ENCODE data around the gene EFNA4.

EFNA4 gene

DNA sequence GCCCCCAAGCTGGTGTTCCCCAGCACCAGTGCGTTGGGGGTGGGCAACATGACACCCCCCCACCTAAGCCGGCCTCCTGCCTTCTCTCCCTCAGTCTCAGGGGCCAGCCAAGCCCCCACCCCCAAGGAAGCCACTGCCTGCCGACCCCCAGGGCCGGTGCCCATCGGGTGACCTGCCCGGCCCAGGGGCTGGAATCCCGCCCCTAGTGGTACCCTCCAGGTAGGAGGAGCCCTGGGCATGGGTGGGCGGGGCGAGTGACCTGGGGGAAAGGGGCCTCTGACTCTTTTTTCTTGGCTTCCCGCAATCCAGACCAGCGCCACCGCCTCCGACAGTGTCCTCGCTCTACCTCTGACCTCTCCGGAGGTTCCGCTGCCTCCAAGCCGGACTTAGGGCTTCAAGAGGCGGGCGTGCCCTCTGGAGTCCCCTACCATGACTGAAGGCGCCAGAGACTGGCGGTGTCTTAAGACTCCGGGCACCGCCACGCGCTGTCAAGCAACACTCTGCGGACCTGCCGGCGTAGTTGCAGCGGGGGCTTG is 1.3 kb upstream of the EFNA4 start:
- TF ChIP-seq, protein P1, sequence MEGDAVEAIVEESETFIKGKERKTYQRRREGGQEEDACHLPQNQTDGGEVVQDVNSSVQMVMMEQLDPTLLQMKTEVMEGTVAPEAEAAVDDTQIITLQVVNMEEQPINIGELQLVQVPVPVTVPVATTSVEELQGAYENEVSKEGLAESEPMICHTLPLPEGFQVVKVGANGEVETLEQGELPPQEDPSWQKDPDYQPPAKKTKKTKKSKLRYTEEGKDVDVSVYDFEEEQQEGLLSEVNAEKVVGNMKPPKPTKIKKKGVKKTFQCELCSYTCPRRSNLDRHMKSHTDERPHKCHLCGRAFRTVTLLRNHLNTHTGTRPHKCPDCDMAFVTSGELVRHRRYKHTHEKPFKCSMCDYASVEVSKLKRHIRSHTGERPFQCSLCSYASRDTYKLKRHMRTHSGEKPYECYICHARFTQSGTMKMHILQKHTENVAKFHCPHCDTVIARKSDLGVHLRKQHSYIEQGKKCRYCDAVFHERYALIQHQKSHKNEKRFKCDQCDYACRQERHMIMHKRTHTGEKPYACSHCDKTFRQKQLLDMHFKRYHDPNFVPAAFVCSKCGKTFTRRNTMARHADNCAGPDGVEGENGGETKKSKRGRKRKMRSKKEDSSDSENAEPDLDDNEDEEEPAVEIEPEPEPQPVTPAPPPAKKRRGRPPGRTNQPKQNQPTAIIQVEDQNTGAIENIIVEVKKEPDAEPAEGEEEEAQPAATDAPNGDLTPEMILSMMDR (IDR thresholded peaks at IDR 0.05; ENCODE audit: insufficient read depth, low read length, missing control alignments) = no peak
- POLR2A ChIA-PET = no interaction called here

DNA sequence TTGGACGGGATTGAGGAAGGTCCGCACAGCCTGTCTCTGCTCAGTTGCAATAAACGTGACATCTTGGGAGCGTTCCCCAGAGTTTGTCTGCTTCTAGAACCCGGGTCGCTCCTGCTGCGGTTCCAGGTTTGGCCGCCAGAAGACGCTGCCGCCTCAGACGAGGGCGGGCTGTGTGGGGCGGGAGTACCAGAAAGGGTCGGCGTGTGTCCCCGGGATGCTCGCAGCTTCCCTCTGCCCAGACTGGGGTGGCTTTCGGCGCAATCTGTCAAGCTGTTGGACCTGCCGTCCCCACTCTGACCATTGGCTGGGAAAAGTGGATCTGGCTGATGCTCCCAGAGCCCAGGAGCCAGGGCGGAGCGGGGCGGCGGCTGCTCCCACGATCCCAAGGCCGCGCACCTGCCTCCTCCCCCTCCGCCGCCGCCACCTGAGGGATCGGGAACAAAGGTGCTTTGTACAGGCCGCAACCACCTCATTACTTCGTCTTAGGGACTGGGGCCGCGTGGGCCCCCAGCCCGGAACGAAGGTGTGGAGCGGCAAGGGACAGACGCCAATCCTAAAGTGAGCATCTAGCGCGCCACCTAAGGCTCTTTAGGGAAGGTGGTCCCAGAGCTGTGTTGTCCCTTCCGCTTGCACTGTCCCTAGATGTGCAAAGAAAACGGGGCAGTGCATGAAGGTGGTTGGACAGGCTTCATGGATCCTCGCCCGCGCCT is 683 bp upstream of the EFNA4 start:
- TF ChIP-seq, protein P1 (IDR thresholded peaks at IDR 0.05; ENCODE audit: insufficient read depth, low read length, missing control alignments) = peak; percentile 83
- no peak for DNase-seq (ENCODE audit: low read depth, low spot score)
- CTCF ChIA-PET = interaction anchor here (1.3 to 17.3 kb wide), 7 partner anchors 12 to 110 kb away, joined by 3 to 433 read pairs (median 14); partner anchors contain the start of genes ADAM15, EFNA3 and KRTCAP2
- H3K4me3 ChIP-seq (ENCODE audit: low read depth, low read length) = peak overlapping the region; percentile 96
- POLR2A ChIA-PET = no interaction called here

More for the DNA sequence above, 1.3 kb upstream of the EFNA4 start:
- no peak for DNase-seq (ENCODE audit: low read depth, low spot score)
- CTCF ChIA-PET = interaction anchor here (0.6 to 17.3 kb wide), 26 partner anchors 12 to 583 kb away, joined by 3 to 433 read pairs (median 4); partner anchors contain the start of genes ADAM15, DCST1, DCST2 and EFNA3
- H3K4me3 ChIP-seq (ENCODE audit: low read depth, low read length) = no peak overlapping the region

DNA sequence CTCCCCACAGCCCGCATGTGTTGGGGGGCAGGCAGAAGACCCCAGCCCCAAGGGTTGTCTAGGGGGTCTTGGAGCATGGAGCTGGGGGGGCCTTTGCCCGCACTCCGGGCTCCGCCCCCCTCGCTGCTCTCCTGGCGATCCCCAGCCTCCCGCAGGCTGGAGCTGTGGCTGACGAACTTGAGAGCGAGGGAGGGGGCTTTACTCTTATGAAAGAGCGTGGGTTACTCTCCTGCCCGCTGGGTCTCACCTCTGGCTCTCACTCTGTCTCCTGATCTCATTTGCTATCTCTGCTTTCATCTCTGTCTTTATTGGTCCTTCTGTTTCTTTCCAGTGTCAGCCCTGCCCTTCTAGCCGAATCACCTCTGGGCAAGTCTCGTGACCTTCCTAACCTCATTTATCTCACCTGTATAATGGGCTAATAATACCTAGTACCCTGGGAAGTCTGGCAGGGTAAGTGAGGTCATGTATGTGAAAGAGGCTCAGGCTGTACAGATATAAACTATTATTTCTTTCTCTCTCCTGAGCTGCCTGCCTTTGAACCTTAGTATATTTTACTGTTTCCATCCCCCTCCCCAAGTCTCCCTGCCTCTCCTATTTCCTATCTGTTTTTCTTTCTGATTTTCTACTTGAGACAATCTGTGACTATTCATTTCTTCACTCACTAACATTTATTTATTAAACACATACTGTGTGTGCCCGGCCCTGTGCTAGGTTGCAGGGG is 731 bp downstream of the EFNA4 start:
- ChIA-PET CTCF (interaction anchor here (0.9 to 17.3 kb wide), 9 partner anchors 10 to 109 kb away, joined by 3 to 433 read pairs (median 7); partner anchors contain the start of genes ADAM15, EFNA3 and KRTCAP2), POLR2A (no interaction called here)
- H3K4me3 ChIP-seq (ENCODE audit: low read depth, low read length) = peak overlapping the region; percentile 96
- TF ChIP-seq, protein P1 (IDR thresholded peaks at IDR 0.05; ENCODE audit: insufficient read depth, low read length, missing control alignments) = no peak
- DNase-seq (ENCODE audit: low read depth, low spot score) = no peak

DNA sequence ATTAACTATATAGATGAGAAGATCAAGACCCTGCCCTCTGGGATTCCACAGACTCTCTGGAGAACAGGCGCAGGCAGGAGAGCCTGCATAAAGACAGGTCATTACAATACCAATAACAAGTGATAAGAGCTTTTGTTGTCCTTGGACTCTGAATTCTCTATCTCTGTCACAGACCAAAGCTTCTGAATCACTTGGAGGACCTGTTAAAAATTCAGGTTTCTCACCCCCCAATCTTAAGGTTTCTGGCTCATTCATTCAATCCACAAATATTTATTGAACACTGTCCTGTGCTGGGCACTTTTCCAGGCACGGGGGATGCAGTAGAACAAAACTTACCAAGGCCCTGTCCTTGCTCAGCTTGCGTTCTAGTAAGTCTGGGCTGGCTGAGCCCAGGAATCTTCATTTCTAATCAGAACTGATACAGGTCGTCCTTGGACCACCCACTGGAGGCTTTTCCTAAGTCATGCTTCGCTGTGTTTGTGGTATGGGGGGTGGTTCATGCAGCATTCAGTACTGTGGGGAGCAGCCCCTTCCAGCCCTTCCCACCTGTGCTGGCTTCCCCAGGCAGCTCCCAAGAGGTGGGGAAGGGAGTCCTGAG is 1.4 kb downstream of the EFNA4 start:
- CTCF ChIA-PET = interaction anchor here (0.9 to 17.3 kb wide), 8 partner anchors 20 to 108 kb away, joined by 3 to 433 read pairs (median 6); partner anchors contain the start of genes ADAM15 and KRTCAP2

DNA sequence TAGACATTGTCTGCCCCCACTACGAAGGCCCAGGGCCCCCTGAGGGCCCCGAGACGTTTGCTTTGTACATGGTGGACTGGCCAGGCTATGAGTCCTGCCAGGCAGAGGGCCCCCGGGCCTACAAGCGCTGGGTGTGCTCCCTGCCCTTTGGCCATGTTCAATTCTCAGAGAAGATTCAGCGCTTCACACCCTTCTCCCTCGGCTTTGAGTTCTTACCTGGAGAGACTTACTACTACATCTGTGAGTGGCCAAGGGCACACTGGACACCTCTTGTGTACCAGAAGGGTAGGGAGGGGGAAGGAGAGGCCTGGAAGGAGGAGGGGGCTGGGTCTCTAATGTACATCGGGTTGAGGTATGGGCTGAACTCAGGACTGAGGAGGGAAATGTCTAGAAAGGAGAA is 3.2 kb downstream of the EFNA4 start:
- TF ChIP-seq, protein P1 (IDR thresholded peaks at IDR 0.05; ENCODE audit: insufficient read depth, low read length, missing control alignments) = no peak
- ChIA-PET POLR2A (no interaction called here), CTCF (interaction anchor here (1.4 to 17.3 kb wide), 3 partner anchors 8 to 21 kb away, joined by 6 to 433 read pairs (median 212); partner anchors contain the start of gene ADAM15)
- no peak overlapping the region for H3K4me3 ChIP-seq (ENCODE audit: low read depth, low read length)
- no peak for DNase-seq (ENCODE audit: low read depth, low spot score)

More for the DNA sequence above, 1.4 kb downstream of the EFNA4 start:
- H3K4me3 ChIP-seq (ENCODE audit: low read depth, low read length) = no peak overlapping the region
- POLR2A ChIA-PET = no interaction called here
- TF ChIP-seq, protein P1 (IDR thresholded peaks at IDR 0.05; ENCODE audit: insufficient read depth, low read length, missing control alignments) = no peak
- no peak for DNase-seq (ENCODE audit: low read depth, low spot score)

Data from AG04449 (cell line).